K562 (cell line): ENCODE results near the gene SOHLH1. TPM values are rescaled to one million over a fixed set of nuclear protein-coding genes. Genes with fewer than 3 reads are reported as not detected.

ENCODE experiments used
- ATAC-seq: fragments of 200-7000 bp; cut with Tn5 transposase; 3 replicates; pipeline ENCODE4 v1.9.1; 2020; ENCODE audit warnings: moderate library complexity
- BruUV-seq: library from RNA; stranded (reverse); fragments of 400-500 nt; replicated peaks from 2 replicates; lab custom pipeline; 2021; lab: Mats Ljungman, UMichigan
- CTCF ChIA-PET: fragments of 300-600 bp; formaldehyde crosslinking; extraction: SDS; loops from one replicate; lab custom pipeline; 2021; ENCODE audit warnings: low intra/inter-chr PET ratio; lab: Yijun Ruan, JAX
- POLR2A ChIA-PET: fragments of 300-600, 350-650 bp; sonication (Branson Sonifier 250); formaldehyde crosslinking; extraction: SDS; loops from one replicate; lab custom pipeline; 2021; ENCODE audit warnings: antibody characterized with exemption, inconsistent platforms; lab: Yijun Ruan, JAX
- DNase-seq, 4 experiments: peaks; one replicate each; pipeline versions ENCODE4 v3.0.0 to v3.0.0-alpha.2; 2011 to 2018; ENCODE audit warnings: low spot score in 3 of 4, mixed read lengths in 3 of 4; ENCODE audit errors: extremely low read depth in 1 of 4
- FAIRE-seq: peaks from 2 replicates; lab custom pipeline; 2011; peaks lifted over from hg19 to GRCh38; lab: Jason Lieb, UNC
- H2AFZ ChIP-seq: 2 replicates; pipeline ENCODE4 v1.6.0; 2011; ENCODE audit warnings: low read depth, low read length, control low read depth, inconsistent platforms
- H3K27ac ChIP-seq: fragments of 200-600 bp; 3 replicates; pipeline ENCODE4 v1.8.0; 2011; ENCODE audit warnings: low read depth, mild to moderate bottlenecking, control low read depth, inconsistent platforms, low read length, moderate library complexity, mixed read lengths; ENCODE audit errors: extremely low read depth
- H3K27me3 ChIP-seq, 2 experiments: fragments of 300-600 bp in 1 of 2; 2 replicates in 1 of 2; 3 replicates in 1 of 2; pipeline versions ENCODE4 v1.6.0 to v1.8.0; 2011; ENCODE audit warnings: inconsistent platforms in 2 of 2, low read length in 2 of 2, mild to moderate bottlenecking in 1 of 2, mixed read lengths in 1 of 2, moderate library complexity in 1 of 2; ENCODE audit not compliant: control insufficient read depth in 2 of 2, insufficient read depth in 2 of 2
- H3K36me3 ChIP-seq: fragments of 300-600 bp; 3 replicates; pipeline ENCODE4 v1.8.0; 2011; ENCODE audit warnings: mild to moderate bottlenecking, low read length, inconsistent platforms; ENCODE audit not compliant: control insufficient read depth, insufficient read depth
- H3K4me1 ChIP-seq, 2 experiments: fragments of 200-600 bp in 1 of 2; replicated peaks in 1 of 2; 2 replicates in 1 of 2; 3 replicates in 1 of 2; pipeline versions ENCODE4 v1.5.1 to v1.8.0; 2011; ENCODE audit warnings: inconsistent platforms in 2 of 2, low read length in 2 of 2, mild to moderate bottlenecking in 1 of 2, mixed read lengths in 1 of 2, moderate library complexity in 1 of 2; ENCODE audit not compliant: control insufficient read depth in 2 of 2, insufficient read depth in 2 of 2
- H3K4me2 ChIP-seq: 2 replicates; pipeline ENCODE4 v1.6.1; 2011; ENCODE audit warnings: low read length, control low read depth, inconsistent platforms, mixed read lengths; ENCODE audit not compliant: insufficient read depth
- H3K4me3 ChIP-seq: fragments of 200-600 bp; sonication (generic), shearing (Covaris generic); 2 replicates; pipeline ENCODE4 v1.5.1; 2016; ENCODE audit warnings: control low read depth, inconsistent platforms
- H3K79me2 ChIP-seq: fragments of 200-600 bp; 3 replicates; pipeline ENCODE4 v1.8.0; 2011; ENCODE audit warnings: low read length, inconsistent platforms; ENCODE audit not compliant: control insufficient read depth, insufficient read depth
- H3K9ac ChIP-seq, 2 experiments: 2 replicates each; pipeline versions ENCODE4 v1.6.0 to v1.6.1; 2011; ENCODE audit warnings: low read depth in 2 of 2, low read length in 2 of 2, control low read depth in 1 of 2, inconsistent platforms in 1 of 2, mild to moderate bottlenecking in 1 of 2, mixed read lengths in 1 of 2; ENCODE audit not compliant: insufficient read depth in 1 of 2
- H3K9me1 ChIP-seq: one replicate; pipeline ENCODE4 v1.6.0; 2011; ENCODE audit warnings: inconsistent platforms, mild to moderate bottlenecking, low read length, moderate library complexity; ENCODE audit not compliant: control insufficient read depth, insufficient read depth
- H3K9me3 ChIP-seq: replicated peaks from 2 replicates; pipeline ENCODE4 v1.5.1; 2011; ENCODE audit warnings: low read depth, low read length, inconsistent platforms; ENCODE audit not compliant: control insufficient read depth, insufficient read depth
- H4K20me1 ChIP-seq: replicated peaks from 2 replicates; pipeline ENCODE4 v1.6.1; 2011; ENCODE audit warnings: low read length, inconsistent platforms, mixed read lengths; ENCODE audit not compliant: control insufficient read depth, insufficient read depth
- CBX3 ChIP-seq, 2 experiments: IDR thresholded peaks; 1 replicate in 1 of 2; 2 replicates in 1 of 2; pipeline ENCODE4 v1.6.1; 2012; ENCODE audit warnings: inconsistent platforms in 2 of 2, low read length in 2 of 2, borderline replicate concordance in 1 of 2, control low read depth in 1 of 2
- NFIC ChIP-seq: fragments of 450-650 bp; IDR thresholded peaks from 2 replicates; pipeline ENCODE4 v1.6.1; 2017; ENCODE audit warnings: mild to moderate bottlenecking, inconsistent platforms
- RAD21 ChIP-seq, 2 experiments: fragments of 250-450 bp in 1 of 2; fragments of 450-650 bp in 1 of 2; sonication (Bioruptor Pico) in 1 of 2; formaldehyde crosslinking in 1 of 2; IDR thresholded peaks in 1 of 2; conservative IDR thresholded peaks in 1 of 2; 2 replicates each; pipeline versions ENCODE4 v1.4.0 to v1.8.0; 2020 to 2022; ENCODE audit warnings: mild to moderate bottlenecking in 2 of 2, moderate library complexity in 1 of 2
- SMC3 ChIP-seq: conservative IDR thresholded peaks from 2 replicates; pipeline ENCODE4 v1.6.1; 2011; ENCODE audit warnings: low read depth, low read length, improper control_type of control experiment; ENCODE audit not compliant: insufficient read depth
- ZNF507 ChIP-seq: conservative IDR thresholded peaks from 2 replicates; pipeline ENCODE4 v1.6.1; 2017; ENCODE audit warnings: missing genetic modification characterization, missing compliant biosample characterization
- WGBS: fragments of 100-300 bp; shearing (Covaris generic); methylation state at CpG from one replicate; pipeline ENCODE4 v1.1.6; 2016; ENCODE audit warnings: low coverage, mixed read lengths; ENCODE audit not compliant: insufficient coverage; ENCODE audit errors: missing lambda C conversion rate; 5-methylcytosine and 5-hydroxymethylcytosine counted together
- in situ Hi-C: fragments of 300-500 bp; cut with MboI; formaldehyde crosslinking; loops from 4 replicates; pipeline ENCODE4 v1.15.0; 2018; ENCODE audit warnings: inconsistent platforms, mixed read lengths
- intact Hi-C: fragments of 100-400 bp; cut with micrococcal nuclease; formaldehyde crosslinking; loops from 2 replicates; pipeline ENCODE4 v1.14.2; 2022
- polyA plus RNA-seq, 8 experiments: library from polyadenylated mRNA; depleted of rRNA in 4 of 8; stranded (reverse) in 5 of 8; unstranded in 3 of 8; fragments of >200 nt; fragmentation: Nextera tagmentation in 2 of 8; fragmentation: Illumina TruSeq in 1 of 8; extraction: Ambion mirVana in 2 of 8; extraction: Trizol in 1 of 8; gene quantifications; 2 replicates each; pipeline versions ENCODE4 v1.2.1 to v1.2.3, GENCODE V29; 2011 to 2014; ENCODE audit warnings: inconsistent platforms in 1 of 8, missing spikeins in 1 of 8
- total RNA-seq, 7 experiments: library from RNA; depleted of rRNA in 6 of 7; stranded (reverse); fragments of >200 nt in 6 of 7; fragmentation: Illumina TruSeq in 2 of 7; extraction: Trizol in 2 of 7; gene quantifications; 2 replicates each; pipeline versions ENCODE4 v1.2.1 to v1.2.3, GENCODE V29; 2011 to 2021; ENCODE audit warnings: low replicate concordance in 1 of 7
- TF ChIP-seq, protein P1 (sequence below), 2 experiments: fragments of 450-650 bp; formaldehyde crosslinking in 1 of 2; IDR thresholded peaks; 2 replicates each; pipeline versions ENCODE4 v1.4.0 to v1.6.1; 2014 to 2020; ENCODE audit warnings: mild to moderate bottlenecking in 2 of 2, borderline replicate concordance in 1 of 2, low read depth in 1 of 2
- TF ChIP-seq, protein P2 (sequence below): sonication (generic); formaldehyde crosslinking; IDR thresholded peaks from 2 replicates; pipeline ENCODE4 v1.8.1; 2023; ENCODE audit warnings: mild to moderate bottlenecking, missing genetic modification reagents
- TF ChIP-seq, protein P3 (sequence below), 3 experiments: IDR thresholded peaks in 2 of 3; conservative IDR thresholded peaks in 1 of 3; 2 replicates each; pipeline ENCODE4 v1.5.1; 2011 to 2012; ENCODE audit warnings: low read length in 3 of 3, mild to moderate bottlenecking in 3 of 3, control low read depth in 2 of 3, improper control_type of control experiment in 1 of 3, inconsistent platforms in 1 of 3, low read depth in 1 of 3, mixed read lengths in 1 of 3, moderate library complexity in 1 of 3; ENCODE audit not compliant: insufficient read depth in 2 of 3

Gene SOHLH1
- total and polyA plus RNA-seq, 9 of the 15 experiments (the other 6 are each of a cell fraction or from before 2014, with no cell fraction given): 0.17 to 0.41 (median 0.29) TPM; not detected in 6

DNA sequence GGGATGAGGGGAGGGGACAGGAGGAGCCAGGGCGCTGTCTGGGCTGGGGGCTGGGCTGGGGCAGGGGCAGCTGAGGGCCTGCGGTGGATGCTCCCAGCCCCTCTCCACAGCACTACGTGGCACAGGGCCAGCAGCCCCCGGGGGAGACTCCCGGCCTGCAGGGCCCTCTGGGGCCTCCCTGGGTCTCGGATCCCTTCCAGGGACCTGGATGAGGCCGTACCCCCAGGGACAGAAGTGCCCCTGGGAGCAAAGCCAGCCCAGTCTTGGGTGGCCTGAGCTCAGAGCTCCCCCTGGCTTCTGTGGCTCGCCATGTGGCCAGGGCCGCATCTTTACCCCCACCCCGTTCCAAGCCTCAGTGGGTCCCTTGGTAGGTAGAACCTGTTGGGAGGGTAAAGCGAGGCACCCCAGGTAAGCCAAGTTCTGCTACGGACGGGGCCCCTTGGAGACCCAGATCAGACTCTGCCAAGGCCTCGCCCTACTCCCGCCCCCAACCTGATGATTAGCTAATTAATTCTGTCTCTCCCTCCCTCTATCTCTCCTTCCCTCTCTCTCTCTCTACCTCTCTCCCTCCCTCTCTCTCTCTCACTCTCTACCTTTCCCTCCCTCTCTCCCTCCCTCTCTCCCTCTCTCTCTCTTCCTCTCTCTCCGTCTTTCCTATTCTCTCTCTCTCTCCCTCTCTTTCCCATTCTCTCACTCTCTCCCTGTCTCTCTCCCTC, 27.0 kb upstream of the SOHLH1 start:
- FAIRE-seq (no peak), ATAC-seq (peak; percentile 81)
- H3K27me3 ChIP-seq: peaks cover 17 to 69% of the 10 kb centered on the region in 2 experiments; a peak in 4 of 5 replicates

More for the DNA sequence above, 27.0 kb upstream of the SOHLH1 start:
- no TSS peak for BruUV-seq
- Histone ChIP-seq H3K4me2 (no peak overlapping the region), H3K9ac (no peak overlapping the region), H3K36me3 (no peaks in the 10 kb centered on the region), H2AFZ (no peak overlapping the region), H4K20me1 (0 out of 2 replicates have a peak, but pooled peaks cover 8% of the 10 kb centered on the region), H3K9me1 (no peaks in the 10 kb centered on the region), H3K27ac (no peak overlapping the region), H3K9me3 (no peaks in the 10 kb centered on the region), H3K79me2 (no peaks in the 10 kb centered on the region), H3K4me1 (peaks cover 0 to 19% of the 10 kb centered on the region in 2 experiments; a peak in 2 of 5 replicates), H3K4me3 (no peak overlapping the region)
- WGBS: 5% methylated on average over 13 of the region's 16 CpGs
- intact Hi-C loops: loop anchor here (5.0 kb wide), 1 partner anchor 124 kb away; no protein-coding TSS in a partner anchor
- no peak for DNase-seq
- POLR2A ChIA-PET: interaction anchor here (1.2 to 1.3 kb wide), 3 partner anchors 12 to 22 kb away, joined by 3 to 6 read pairs (median 5); no protein-coding TSS in a partner anchor
- in situ Hi-C loops: no loop called here
- TF ChIP-seq, protein P1, sequence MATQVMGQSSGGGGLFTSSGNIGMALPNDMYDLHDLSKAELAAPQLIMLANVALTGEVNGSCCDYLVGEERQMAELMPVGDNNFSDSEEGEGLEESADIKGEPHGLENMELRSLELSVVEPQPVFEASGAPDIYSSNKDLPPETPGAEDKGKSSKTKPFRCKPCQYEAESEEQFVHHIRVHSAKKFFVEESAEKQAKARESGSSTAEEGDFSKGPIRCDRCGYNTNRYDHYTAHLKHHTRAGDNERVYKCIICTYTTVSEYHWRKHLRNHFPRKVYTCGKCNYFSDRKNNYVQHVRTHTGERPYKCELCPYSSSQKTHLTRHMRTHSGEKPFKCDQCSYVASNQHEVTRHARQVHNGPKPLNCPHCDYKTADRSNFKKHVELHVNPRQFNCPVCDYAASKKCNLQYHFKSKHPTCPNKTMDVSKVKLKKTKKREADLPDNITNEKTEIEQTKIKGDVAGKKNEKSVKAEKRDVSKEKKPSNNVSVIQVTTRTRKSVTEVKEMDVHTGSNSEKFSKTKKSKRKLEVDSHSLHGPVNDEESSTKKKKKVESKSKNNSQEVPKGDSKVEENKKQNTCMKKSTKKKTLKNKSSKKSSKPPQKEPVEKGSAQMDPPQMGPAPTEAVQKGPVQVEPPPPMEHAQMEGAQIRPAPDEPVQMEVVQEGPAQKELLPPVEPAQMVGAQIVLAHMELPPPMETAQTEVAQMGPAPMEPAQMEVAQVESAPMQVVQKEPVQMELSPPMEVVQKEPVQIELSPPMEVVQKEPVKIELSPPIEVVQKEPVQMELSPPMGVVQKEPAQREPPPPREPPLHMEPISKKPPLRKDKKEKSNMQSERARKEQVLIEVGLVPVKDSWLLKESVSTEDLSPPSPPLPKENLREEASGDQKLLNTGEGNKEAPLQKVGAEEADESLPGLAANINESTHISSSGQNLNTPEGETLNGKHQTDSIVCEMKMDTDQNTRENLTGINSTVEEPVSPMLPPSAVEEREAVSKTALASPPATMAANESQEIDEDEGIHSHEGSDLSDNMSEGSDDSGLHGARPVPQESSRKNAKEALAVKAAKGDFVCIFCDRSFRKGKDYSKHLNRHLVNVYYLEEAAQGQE (IDR thresholded peaks at IDR 0.05; ENCODE audit: borderline replicate concordance): peak; percentile 53; the same call in 1 of the 2 replicates
- TF ChIP-seq, protein P1 (CRISPR knock-in tag; IDR thresholded peaks at IDR 0.05; ENCODE audit: low read depth): no peak
- TF ChIP-seq RAD21 (CRISPR knock-in tag; conservative IDR thresholded peaks at IDR 0.05 in 1 of 2, IDR thresholded peaks at IDR 0.05 in 1 of 2): peak in 1 of 2 experiments; percentile 61; a peak in 2 of 4 replicates
- TF ChIP-seq ZNF507 (tag): no peak
- TF ChIP-seq CBX3 (IDR thresholded peaks at IDR 0.05; ENCODE audit: borderline replicate concordance in 1 of 2, low read length in 2 of 2): no peak
- TF ChIP-seq NFIC: 0 out of 2 replicates have a peak, but pooled peaks have one; percentile 15
- TF ChIP-seq, protein P2, sequence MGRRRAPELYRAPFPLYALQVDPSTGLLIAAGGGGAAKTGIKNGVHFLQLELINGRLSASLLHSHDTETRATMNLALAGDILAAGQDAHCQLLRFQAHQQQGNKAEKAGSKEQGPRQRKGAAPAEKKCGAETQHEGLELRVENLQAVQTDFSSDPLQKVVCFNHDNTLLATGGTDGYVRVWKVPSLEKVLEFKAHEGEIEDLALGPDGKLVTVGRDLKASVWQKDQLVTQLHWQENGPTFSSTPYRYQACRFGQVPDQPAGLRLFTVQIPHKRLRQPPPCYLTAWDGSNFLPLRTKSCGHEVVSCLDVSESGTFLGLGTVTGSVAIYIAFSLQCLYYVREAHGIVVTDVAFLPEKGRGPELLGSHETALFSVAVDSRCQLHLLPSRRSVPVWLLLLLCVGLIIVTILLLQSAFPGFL: no peak
- TF ChIP-seq, protein P3, sequence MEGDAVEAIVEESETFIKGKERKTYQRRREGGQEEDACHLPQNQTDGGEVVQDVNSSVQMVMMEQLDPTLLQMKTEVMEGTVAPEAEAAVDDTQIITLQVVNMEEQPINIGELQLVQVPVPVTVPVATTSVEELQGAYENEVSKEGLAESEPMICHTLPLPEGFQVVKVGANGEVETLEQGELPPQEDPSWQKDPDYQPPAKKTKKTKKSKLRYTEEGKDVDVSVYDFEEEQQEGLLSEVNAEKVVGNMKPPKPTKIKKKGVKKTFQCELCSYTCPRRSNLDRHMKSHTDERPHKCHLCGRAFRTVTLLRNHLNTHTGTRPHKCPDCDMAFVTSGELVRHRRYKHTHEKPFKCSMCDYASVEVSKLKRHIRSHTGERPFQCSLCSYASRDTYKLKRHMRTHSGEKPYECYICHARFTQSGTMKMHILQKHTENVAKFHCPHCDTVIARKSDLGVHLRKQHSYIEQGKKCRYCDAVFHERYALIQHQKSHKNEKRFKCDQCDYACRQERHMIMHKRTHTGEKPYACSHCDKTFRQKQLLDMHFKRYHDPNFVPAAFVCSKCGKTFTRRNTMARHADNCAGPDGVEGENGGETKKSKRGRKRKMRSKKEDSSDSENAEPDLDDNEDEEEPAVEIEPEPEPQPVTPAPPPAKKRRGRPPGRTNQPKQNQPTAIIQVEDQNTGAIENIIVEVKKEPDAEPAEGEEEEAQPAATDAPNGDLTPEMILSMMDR (IDR thresholded peaks at IDR 0.05 in 2 of 3, conservative IDR thresholded peaks at IDR 0.05 in 1 of 3; ENCODE audit: insufficient read depth in 2 of 3, low read depth in 1 of 3, low read length in 3 of 3): peak; percentile 42 to 54 (median 48); a peak in 5 of 6 replicates
- peak; percentile 25; the same call in 1 of the 2 replicates for TF ChIP-seq SMC3
- CTCF ChIA-PET: no interaction called here
